Spleen (tissue), 13 donors: ENCODE measurements around the gene GEMIN4. TPM values are rescaled to one million over a fixed set of nuclear protein-coding genes. Genes with fewer than 3 reads are reported as not detected.

Experiments
- DNase-seq: peaks from one replicate; pipeline ENCODE4 v3.0.0-alpha.2; 2020
- H3K27ac ChIP-seq, 8 donors: fragments of 200-600 bp; sonication (generic) in 7 of 8; 1 replicate in 4 of 8; 2 replicates in 4 of 8; pipeline versions ENCODE4 v1.5.0 to v1.8.0; 2016 to 2021; ENCODE audit warnings: inconsistent platforms in 4 of 8, mild to moderate bottlenecking in 4 of 8, moderate library complexity in 1 of 8
- H3K27me3 ChIP-seq, 7 donors: fragments of 200-600 bp; sonication (generic) in 6 of 7; replicated peaks in 1 of 7; 1 replicate in 4 of 7; 2 replicates in 3 of 7; pipeline versions ENCODE4 v1.5.0 to v1.8.0; 2016 to 2021; ENCODE audit warnings: inconsistent platforms in 3 of 7, mild to moderate bottlenecking in 1 of 7
- H3K36me3 ChIP-seq, 6 donors: fragments of 200-600 bp; sonication (generic) in 5 of 6; 1 replicate in 4 of 6; 2 replicates in 2 of 6; pipeline versions ENCODE4 v1.5.0 to v1.8.0; 2016 to 2021; ENCODE audit warnings: inconsistent platforms in 2 of 6
- H3K4me1 ChIP-seq, 6 donors: fragments of 200-600 bp; sonication (generic) in 5 of 6; 1 replicate in 3 of 6; 2 replicates in 3 of 6; pipeline versions ENCODE4 v1.5.0 to v1.8.0; 2016 to 2021; ENCODE audit warnings: inconsistent platforms in 3 of 6
- H3K4me3 ChIP-seq, 8 donors: fragments of 200-600 bp; sonication (generic) in 7 of 8; 1 replicate in 4 of 8; 2 replicates in 4 of 8; pipeline versions ENCODE4 v1.5.0 to v1.8.0; 2016 to 2021; ENCODE audit warnings: inconsistent platforms in 4 of 8, mild to moderate bottlenecking in 4 of 8, moderate library complexity in 2 of 8
- H3K9me3 ChIP-seq, 8 donors: fragments of 200-600 bp; sonication (generic) in 7 of 8; 1 replicate in 4 of 8; 2 replicates in 4 of 8; pipeline versions ENCODE4 v1.5.0 to v1.8.0; 2016 to 2021; ENCODE audit warnings: inconsistent platforms in 4 of 8
- CTCF ChIP-seq, 11 experiments: fragments of 200-600 bp in 7 of 11; fragments of 450-650 bp in 4 of 11; sonication (generic) in 4 of 11; IDR thresholded peaks in 8 of 11; conservative IDR thresholded peaks in 3 of 11; 1 replicate in 7 of 11; 2 replicates in 4 of 11; pipeline versions ENCODE4 v1.4.0 to v1.8.0; 2016 to 2021; ENCODE audit warnings: antibody characterized with exemption in 11 of 11, inconsistent platforms in 4 of 11, mild to moderate bottlenecking in 1 of 11
- POLR2A ChIP-seq, 3 donors: fragments of 450-650 bp; IDR thresholded peaks; one replicate each; pipeline ENCODE4 v1.5.1; 2017; ENCODE audit warnings: antibody characterized with exemption in 3 of 3, mild to moderate bottlenecking in 1 of 3
- POLR2AphosphoS5 ChIP-seq, 3 donors: sonication (generic); formaldehyde crosslinking; IDR thresholded peaks; one replicate each; pipeline ENCODE4 v1.5.1; 2017; ENCODE audit warnings: antibody characterized with exemption in 3 of 3
- WGBS, 5 donors: extraction: QIAGEN DNeasy Blood & Tissue Kit in 3 of 5; methylation state at CpG; one replicate each; pipeline versions ENCODE4 v1.1.5 to v1.1.7; 2013 to 2018; 5-methylcytosine and 5-hydroxymethylcytosine counted together
- intact Hi-C: fragments of 100-400 bp; cut with DNase I; formaldehyde crosslinking; loops from one replicate; pipeline ENCODE4 v1.15.0; 2023; ENCODE audit warnings: low total_unique reads
- long read RNA-seq, 2 donors: transcript quantifications; one replicate each; lab custom pipeline, GENCODE V29; 2026
- polyA plus RNA-seq, 3 donors: library from polyadenylated mRNA; stranded (reverse); fragments of 200-250 nt; gene quantifications; one replicate each; pipeline ENCODE4 v1.2.1, GENCODE V29; 2013
- total RNA-seq, 7 donors: library from RNA; depleted of rRNA in 3 of 7; stranded (reverse); fragments of >200 nt in 3 of 7; fragmentation: NEBNext Ultra II Directional in 4 of 7; extraction: Animal tissue kit (Norgen Biotek cat#: 25700) in 4 of 7; gene quantifications; one replicate each; pipeline versions ENCODE4 v1.1.0 to v1.2.1, GENCODE V29; 2016 to 2021
- donor health status: healthy with polysubstance abuse.
- donor health status: DM: no; HTN: no; CAD: no; lungs with moderate emphysema.
- donor health status: DM: no; HTN: no; CAD: no.
- donor health status: Bipolar disorder and iron deficiency.
- donor health status: healthy.
- donor health status: DM: no; HTN: no; CAD: no.
- donor health status: DM: yes; HTN: yes; CAD: no.

GEMIN4 gene
- total RNA-seq (10 to 100 TPM; 17.3 to 24.9 (median 19.9) TPM), polyA plus RNA-seq (10 to 100 TPM in 1 of 3 donors, 1 to 10 TPM in 2; 5.7 to 11.4 (median 8.9) TPM)
- long read RNA-seq, donor 1, full-length matches to known transcripts, result 12 of 12 reads
- long read RNA-seq, donor 1, partial matches to known transcripts, result 0 of 12 reads
- long read RNA-seq, donor 1, other reads (novel, unspliced or antisense), result 0 of 12 reads
- long read RNA-seq, donor 2, full-length matches to known transcripts, result 11 of 11 reads
- long read RNA-seq, donor 2, partial matches to known transcripts, result 0 of 11 reads
- long read RNA-seq, donor 2, other reads (novel, unspliced or antisense), result 0 of 11 reads

GRCh38 chr17:752002-752619 lies at the start of gene GEMIN4:
TSS of gene GEMIN4 (minus strand) at chr17:752264. CDS start at chr17:752142, 122 bp downstream.
- H3K27ac ChIP-seq, result peak within 1 kb of the TSS; percentile 55 to 91 (median 86)

GRCh38 chr17:801660-802059 lies 49.6 kb upstream of the GEMIN4 start:
- no peak for TF ChIP-seq CTCF (IDR thresholded peaks at IDR 0.05 in 8 of 11, conservative IDR thresholded peaks at IDR 0.05 in 3 of 11)
- TF ChIP-seq POLR2A (IDR thresholded peaks at IDR 0.05), result no peak
- TF ChIP-seq POLR2AphosphoS5 (IDR thresholded peaks at IDR 0.05), result no peak
- H3K27me3 ChIP-seq, result peaks cover 0 to 10% (median 0%) of the 10 kb centered on the region in 7 donors
- WGBS, 5 donors, result 85 to 92% (median 91%) methylated on average over 6 of the region's 6 CpGs
- no peak overlapping the region for H3K27ac ChIP-seq
- H3K9me3 ChIP-seq, result no peaks in the 10 kb centered on the region
- no peak for DNase-seq
- intact Hi-C loops, result no loop called here
- peaks cover 0 to 12% (median 2%) of the 10 kb centered on the region in 6 donors for H3K4me1 ChIP-seq
- no peak overlapping the region for H3K4me3 ChIP-seq
- no peaks in the 10 kb centered on the region for H3K36me3 ChIP-seq

More at GRCh38 chr17:752002-752619, at the start of gene GEMIN4:
- H3K4me3 ChIP-seq, result peak within 1 kb of the TSS; percentile 75 to 97 (median 88)
- intact Hi-C loops, result no loop called here
- H3K36me3 ChIP-seq, result peaks cover 0 to 23% (median 16%) of the 10 kb centered on the region in 6 donors
- 0 to 1% (median 0%) methylated on average over 1 to 87 of the region's 87 CpGs for WGBS, 5 donors
- DNase-seq, result peak; percentile 99
- H3K27me3 ChIP-seq, result no peaks in the 10 kb centered on the region
- TF ChIP-seq POLR2AphosphoS5 (IDR thresholded peaks at IDR 0.05), result peak; percentile 93 to 95 (median 94)
- TF ChIP-seq CTCF (IDR thresholded peaks at IDR 0.05 in 8 of 11, conservative IDR thresholded peaks at IDR 0.05 in 3 of 11), result peak; percentile 81 to 99 (median 97)
- TF ChIP-seq POLR2A (IDR thresholded peaks at IDR 0.05), result peak in 2 of 3 donors; percentile 25 to 39
- H3K9me3 ChIP-seq, result no peaks in the 10 kb centered on the region
- H3K4me1 ChIP-seq, result peaks cover 11 to 31% (median 24%) of the 10 kb centered on the region in 6 donors

GRCh38 chr17:800446-801242 lies 48.6 kb upstream of the GEMIN4 start:
- Histone ChIP-seq H3K4me1 (peaks cover 0 to 14% (median 4%) of the 10 kb centered on the region in 6 donors), H3K4me3 (no peak overlapping the region), H3K27me3 (peaks cover 0 to 10% (median 0%) of the 10 kb centered on the region in 7 donors), H3K36me3 (no peaks in the 10 kb centered on the region), H3K27ac (no peak overlapping the region), H3K9me3 (no peaks in the 10 kb centered on the region)
- DNase-seq, result peak; percentile 67
- intact Hi-C loops, result no loop called here
- TF ChIP-seq POLR2A (IDR thresholded peaks at IDR 0.05) (no peak), POLR2AphosphoS5 (IDR thresholded peaks at IDR 0.05) (no peak), CTCF (IDR thresholded peaks at IDR 0.05 in 8 of 11, conservative IDR thresholded peaks at IDR 0.05 in 3 of 11) (no peak)
- 86 to 93% (median 90%) methylated on average over 36 to 39 of the region's 39 CpGs for WGBS, 5 donors
